ENCODE data around the gene PCSK6.
"Not testable (repeated sequence)": the region's sequence is repeated elsewhere in the genome, so short reads cannot be mapped to it uniquely, and the experiment has no call there.

The PCSK6 gene

DNA sequence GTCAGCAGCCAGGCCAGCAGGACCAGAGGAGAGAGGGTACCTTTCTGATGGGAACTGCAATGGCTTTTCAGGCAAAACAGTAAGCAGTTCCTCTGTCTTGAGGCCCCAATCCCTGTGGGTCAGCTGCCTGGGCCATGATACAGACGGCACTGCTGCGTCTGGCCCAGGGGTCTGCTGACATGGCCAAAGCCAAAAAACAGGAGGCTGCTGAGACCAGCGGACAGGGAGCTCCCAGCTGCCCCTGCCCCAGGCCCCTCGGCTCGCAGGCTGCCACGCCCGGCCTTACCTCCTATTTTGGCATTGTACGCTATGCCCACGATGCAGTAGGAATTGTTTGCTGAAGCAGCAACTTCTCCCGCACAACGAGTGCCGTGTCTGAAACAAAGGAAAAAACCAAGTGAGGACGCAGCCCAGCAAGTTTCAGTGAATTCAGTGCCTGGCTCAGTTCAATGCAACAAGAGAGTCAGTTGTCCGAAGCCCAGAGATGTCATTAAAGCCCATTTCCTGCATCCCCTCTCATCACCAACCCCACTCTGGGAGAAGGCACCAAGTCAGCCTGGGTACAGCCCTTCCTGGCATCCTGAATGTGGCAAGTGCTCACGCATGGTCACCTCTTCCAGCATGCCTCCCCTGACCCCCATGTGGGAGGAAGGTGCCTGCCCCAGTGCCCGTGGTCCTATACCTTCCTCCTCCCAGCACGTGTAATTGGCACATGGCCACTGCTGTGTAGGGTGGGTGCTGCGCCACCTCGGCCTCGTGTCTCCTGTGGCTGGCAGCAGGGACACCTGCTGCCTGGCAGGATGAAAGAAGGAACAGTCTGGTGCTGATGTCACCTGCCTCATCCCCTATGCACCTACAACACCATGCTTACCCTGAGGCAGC lies 61.7 kb downstream of the PCSK6 start:
- DNase-seq, result no peak

DNA sequence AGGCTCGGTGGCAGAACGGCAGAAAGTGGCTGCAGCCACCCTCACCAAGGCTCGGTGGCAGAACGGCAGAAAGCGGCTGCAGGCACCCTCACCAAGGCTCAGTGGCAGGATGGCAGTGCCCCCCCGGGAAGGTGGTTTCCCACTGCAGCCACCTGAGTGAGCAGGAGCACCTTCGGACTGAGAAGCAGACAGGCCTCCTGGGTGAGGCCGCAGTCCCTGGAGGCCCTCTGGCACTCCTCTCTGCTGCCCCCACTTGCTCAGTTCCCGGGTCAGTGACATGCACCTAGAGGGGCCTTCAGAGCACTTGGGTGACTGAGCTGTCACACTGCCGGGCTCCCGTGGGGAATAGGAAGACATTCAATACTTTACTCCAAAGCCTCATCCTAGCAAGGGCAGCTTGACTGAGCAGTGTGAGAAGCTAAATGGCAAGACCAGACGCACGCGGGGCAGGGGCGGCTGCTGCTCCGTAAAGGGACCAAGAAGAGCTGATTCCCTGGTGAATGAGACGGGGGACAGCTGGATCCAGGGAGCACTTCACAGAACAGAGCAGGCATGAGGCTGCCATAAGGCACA lies 62.7 kb downstream of the PCSK6 start:
- DNase-seq, result no peak

DNA sequence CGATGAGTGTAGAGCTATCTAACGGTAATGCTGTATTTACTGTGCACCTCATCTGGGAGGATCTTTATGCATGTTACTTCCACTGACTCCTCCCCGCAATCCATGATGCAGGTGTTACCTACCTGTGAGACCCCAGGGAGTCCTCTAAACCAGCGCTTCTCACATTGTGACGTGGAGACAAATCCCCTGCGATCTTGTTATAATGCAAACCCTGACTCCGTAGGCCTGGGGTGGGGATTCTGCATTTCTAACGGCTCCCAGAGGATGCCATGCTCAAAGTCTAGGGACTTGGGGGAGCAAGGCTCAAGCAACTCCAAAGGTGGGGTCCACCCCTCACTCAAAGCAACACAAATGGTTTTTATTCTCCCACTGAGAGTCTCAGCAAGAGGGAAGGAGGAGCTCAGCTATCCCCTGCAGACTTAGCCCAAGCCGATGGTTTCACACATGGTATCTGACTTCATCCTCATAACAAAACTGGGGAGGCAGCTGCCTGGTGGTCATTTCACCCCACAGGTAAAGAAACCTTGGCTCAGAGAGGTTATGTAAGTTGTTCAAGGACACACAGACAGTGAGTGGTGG lies 63.6 kb downstream of the PCSK6 start:
- no peak for DNase-seq

DNA sequence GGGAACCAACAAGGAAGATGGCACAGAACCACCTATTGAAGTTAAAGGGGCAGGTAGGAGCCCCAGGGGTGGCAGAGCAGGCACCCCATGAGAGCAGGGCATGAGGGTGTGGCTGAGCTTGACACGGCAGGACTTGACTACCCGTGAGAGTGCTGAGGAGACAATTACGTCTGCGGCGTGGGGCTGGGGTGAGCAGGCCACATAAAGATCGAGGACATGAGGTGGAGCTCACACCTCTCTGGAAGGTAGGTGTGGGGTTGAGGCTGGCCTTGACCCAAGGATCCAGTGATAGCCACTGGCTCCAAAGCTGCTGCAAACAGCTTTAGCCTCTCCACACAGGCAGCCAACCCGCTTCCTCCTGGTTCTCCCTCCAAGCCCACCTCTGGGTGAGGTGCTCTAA lies 64.5 kb downstream of the PCSK6 start:
- no peak for DNase-seq

DNA sequence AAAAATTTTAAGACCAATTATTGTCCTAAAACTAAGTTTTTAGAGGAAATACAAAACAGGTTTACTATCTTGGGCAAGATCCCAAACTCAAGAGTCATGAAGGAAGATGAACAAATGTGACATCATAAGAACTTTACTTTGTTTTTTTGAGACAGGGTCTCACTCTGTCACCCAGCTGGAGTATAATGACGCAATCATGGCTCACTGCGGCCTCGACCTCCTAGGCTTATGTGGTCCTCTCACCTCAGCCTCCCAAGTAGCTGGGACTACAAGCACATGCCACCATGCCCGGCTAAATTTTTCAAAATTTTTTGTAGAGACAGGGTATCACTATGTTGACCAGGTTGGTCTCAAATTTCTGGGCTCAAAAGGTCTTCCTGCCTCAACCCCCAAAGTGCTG lies 69.3 kb downstream of the PCSK6 start:
- no peak for DNase-seq

DNA sequence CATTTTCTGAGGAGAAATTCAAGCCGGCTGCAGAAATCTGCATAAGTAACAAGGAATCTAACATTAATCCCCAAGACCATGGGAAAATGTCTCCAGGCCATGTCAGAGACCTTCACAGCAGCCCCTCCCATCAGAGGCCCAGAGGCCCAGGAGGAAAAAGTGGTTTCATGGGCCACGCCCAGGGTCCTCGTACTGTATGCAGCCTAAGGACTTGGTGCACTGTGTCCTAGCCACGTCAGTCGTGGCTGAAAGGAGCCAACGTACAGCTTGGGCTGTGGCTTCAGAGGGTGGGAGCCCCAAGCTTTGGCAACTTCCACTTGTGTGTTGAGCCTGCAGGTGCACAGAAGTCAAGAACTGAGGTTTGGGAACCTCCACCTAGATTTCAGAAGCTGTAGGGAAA lies 73.0 kb downstream of the PCSK6 start:
- not testable (repeated sequence) for DNase-seq

DNA sequence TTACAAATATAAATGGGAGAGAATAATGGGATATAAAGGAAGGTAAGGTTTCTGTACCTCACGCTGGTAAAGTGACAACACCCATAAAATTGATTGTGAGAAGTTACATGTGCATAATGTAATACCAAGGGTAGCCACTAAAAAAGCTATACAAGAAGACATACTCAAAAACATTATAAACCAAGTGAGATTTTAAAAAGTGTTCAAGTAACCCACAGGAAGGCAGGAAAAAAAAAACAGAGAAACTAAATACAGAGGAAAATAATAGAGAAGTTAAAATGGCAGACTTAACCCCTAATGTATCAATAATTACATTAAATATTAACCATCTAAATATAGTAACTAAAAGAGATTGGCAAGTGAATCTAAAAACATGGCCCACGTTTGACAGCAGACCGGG lies 76.3 kb downstream of the PCSK6 start:
- DNase-seq, result no peak

DNA sequence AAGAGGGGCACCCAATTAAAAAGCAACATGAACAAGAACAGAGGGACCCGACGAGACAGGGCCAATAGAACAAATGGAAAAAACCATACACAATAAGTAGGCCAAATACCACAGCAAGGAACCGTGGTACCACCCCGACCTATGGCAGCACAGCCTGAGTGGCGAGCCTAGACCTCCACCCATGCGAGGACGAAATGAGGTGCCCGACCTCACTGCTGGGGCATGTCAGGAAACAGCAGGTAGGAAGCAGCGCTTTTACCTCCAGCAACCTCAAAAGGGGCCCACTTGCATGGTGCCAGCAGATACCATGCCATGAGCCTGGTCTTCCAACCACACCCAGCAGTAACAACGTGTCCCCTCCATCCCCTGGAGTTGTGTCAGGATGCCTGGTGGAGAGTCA lies 77.9 kb downstream of the PCSK6 start:
- no peak for DNase-seq

DNA sequence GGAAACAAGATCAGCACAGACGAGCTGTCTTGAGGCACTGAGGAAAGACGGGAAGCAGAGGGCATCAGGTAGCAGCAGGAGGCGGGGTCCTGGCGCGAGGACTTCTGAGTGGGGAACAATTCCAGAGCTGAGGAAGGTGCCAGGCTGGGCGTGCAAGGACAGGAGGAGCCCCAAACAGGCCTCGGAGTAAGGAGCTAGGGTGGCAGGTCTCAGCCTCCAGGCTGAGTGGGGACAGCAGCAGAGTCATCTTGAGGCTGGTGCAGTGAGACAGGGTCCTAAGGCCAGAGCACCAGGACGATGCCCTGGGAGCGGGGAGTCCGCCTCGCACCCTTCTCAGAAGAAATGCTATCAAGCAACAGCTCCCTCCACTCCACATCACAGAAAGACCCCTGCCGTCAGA lies 78.4 kb downstream of the PCSK6 start:
- no peak for DNase-seq

DNA sequence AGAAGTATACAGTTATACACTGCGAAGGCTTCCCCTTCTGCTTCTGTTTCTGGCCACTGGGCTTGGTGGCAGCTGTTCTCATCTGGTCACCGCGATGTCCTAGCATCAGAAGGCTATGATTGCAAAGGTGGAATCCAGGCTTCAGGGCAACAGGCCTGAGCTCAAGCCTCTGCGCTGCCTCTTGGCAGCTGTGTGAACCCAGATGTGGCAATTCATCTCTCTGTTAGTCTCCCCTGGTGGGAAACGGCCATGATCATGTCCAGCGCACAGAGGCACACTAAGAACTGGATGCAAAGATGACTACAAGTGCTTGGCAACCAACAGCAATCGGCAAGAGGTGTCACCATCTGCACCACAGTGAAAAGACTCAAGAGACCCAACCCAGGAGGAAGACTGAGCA lies 78.9 kb downstream of the PCSK6 start:
- no peak for DNase-seq

DNA sequence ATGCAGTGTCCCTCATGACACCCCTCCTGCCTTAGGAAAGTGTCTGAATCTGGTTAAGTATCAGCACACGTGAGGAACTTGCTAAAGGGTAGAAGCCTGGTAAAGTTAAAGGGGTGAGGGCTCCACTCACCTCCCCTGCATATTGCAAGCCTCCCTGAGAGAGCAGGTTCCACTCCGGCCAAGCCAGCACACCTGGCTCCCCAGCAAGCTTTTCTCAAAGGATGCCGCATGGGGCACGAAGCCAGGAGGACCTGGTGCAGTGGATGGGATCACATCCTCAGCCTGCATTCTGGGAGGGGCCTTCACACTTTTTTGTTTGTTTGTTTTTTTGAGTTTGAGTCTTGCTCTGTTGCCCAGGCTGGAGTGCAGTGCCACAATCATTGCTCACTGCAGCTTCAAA lies 79.9 kb downstream of the PCSK6 start:
- DNase-seq, result no peak

DNA sequence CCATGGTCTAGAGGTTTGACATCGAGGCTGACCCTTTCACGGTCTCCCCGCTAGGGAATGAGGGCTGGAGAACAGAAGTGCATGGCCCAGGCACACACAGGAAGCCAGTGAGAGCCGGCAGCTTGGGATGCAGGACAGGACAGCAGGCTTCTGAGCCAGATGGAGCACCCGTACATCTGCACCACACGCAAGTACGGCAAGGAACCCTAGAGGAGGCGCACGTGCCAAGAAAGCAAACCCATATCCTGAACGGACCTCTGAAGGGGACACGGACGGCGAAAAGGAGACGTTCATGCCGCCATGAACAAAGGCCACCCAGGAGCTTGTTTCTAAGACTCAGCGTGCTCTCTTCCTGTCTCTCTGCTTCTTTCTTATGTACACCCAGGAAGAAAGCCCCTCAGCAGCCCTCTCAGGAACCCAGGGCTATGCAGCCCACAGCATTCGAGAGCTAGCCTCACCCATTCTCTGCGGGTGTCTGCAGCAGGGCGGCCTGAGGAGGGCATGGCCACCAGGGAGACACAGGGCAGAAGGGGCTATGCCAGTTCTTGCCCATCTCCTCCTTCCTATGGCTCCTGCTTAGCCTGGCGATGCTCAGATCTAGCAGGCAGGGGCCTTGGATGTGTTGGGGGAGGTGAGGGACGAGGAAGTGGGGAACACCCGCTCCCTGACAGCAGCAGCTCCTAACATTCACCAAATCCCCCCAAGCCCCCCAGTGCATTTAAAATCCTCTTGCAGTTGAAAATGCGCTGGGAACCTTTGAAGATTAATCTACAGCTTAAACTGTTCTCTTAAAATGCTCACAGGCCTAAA lies 81.3 kb downstream of the PCSK6 start:
- DNase-seq, result no peak

DNA sequence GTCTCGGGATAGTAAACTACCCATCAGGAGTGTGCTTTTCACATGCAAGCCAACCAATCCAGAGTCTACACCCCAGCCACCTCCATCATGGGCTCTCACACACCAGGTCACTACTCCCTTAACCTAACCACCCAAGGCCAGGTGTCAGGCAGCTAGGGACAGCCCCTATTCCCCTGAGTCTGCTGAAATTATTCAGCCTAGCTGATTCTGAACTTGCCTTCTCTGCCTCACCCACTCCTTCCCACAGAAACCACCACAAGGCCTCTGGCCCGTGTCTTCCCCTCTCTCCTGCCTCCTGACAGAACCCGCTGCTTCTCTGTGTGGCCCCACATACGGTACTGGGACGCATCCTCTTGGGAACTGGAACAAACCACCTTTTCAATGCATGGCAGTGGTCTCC lies 82.1 kb downstream of the PCSK6 start:
- peak in 1 of 2 donors; percentile 8 for DNase-seq

DNA sequence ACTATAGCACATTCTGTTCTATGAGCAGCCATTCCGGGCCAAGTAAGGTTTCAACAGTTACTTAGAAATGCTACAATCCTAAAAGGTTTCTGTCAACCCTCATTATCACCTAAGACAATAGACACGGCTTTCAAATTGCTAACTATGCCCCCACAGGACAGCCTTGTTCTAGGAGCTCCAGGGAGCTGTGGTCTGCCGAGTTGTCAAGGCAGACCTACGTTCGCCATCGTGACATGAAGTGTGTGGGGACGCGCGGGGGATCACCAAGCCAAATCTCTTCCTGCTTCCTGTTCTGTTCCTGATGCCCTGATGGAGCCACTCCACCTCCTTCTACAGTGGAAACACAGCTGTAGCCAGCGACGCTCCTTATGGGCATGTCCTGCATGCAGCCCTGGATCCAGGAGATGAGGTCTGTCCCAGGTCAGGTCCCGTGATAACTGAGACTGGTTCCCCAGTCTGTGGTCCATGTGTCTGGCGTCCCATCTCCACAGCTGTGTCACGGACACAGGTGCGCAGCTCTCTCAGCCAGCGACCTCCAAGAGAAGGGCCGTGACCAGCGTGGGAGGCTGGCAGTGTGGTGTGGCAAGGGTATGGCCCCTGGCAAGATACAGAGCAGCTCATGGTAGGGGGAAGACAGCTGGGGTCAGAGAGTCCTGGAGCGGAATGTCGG lies 82.8 kb downstream of the PCSK6 start:
- DNase-seq, result no peak

DNA sequence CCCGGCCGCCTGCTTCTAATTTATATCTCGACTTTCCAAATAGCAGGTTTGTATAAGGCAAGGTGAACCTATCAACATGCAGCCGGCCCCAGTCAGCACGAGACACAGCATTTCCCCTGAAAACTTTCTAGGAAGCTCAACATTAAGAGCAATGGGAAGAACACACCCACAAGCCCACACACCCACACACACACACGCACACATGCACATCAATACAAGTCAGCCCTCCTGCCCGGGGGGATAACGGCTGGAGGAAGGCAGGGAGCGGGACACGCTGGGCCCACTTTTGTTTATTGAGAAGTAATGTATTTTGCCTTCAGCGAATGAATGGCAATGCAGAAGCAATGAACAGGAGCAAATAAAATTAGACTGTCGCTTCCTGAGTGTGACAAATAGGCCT lies 83.5 kb downstream of the PCSK6 start:
- no peak for DNase-seq

DNA sequence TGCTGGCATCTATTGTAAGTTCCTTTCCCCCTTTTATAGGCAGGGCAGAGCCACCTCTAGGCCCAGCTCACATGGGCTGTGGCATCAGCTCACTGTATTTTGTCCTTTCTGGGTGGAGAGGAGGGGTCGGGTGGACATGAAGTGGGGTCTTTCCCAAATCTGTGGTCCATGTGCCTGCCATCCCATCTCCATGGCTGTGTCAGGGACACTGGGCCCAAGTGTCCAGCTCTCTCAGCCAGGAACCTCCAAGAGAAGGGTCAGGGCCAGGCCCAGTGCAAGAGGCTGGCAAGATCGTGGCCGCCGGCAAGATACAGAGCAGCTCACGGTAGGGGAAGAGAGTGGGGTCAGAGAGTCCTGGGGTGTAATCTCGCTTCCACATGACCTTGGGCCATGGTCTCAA lies 85.3 kb downstream of the PCSK6 start:
- DNase-seq, result no peak

DNA sequence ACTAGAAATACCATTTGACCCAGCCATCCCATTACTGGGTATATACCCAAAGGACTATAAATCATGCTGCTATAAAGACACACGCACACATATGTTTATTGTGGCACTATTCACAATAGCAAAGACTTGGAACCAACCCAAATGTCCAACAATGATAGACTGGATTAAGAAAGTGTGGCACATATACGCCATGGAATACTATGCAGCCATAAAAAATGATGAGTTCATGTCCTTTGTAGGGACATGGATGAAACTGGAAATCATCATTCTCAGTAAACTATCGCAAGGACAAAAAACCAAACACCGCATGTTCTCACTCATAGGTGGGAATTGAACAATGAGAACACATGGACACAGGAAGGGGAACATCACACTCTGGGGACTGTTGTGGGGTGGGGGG lies 86.6 kb downstream of the PCSK6 start:
- DNase-seq, result not testable (repeated sequence)

DNA sequence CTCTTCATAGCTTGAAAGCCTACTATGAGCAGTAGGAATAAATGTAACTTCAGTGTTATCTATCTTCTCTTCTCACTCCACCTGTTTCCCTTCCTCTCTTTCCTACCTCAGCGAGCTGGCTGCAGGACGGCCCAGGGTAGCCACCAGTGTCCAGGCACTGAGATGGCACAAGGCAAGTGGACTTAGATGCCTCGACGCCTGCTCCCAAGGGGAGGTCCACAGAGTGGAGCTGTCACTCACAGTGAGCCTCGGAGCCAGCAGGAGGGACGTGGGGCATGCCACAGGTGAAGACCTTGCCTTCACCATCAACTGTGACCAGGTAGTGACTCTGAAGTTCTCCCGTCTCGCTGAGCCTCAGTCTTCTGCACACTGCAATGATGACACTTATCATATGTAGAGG lies 88.2 kb downstream of the PCSK6 start:
- DNase-seq, result no peak

DNA sequence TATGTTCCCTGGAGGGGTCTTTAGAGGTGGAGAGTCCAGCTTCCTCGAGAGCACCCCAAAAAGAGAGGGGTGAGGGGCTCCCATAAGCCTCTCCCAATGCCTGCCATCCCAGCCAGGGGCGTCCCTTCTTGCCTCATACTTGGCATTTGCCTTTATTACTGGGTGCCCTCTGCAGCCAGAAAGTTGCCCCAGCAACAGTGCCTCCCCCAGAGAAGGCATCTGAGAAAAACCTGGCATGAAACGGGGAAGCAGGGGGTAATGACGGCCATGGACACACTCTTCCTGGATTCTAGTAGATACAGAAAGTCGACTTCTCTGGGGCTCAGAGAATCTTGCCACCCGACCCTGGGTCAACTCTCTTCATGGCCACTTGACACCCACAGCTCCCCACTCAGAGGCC lies 90.1 kb downstream of the PCSK6 start:
- no peak for DNase-seq

DNA sequence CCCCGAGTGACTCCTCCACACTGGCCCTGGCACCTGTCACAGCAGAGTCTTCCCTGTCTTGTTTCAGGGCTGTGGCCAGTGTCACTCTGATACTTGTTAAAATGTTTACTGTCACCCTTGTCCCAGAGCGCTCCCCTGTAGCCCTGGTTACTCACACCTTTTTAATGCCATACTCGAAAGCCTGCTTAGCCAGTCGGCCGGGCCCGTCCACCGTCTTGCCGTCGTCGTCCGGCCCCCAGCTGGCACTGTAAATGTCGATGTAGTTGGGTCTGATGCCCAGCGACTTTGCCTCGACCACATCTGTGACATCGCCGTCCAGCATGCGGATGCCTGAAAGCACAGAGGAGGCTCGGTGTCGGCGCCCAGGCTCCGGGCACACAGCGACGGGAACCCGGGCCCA lies 91.3 kb downstream of the PCSK6 start:
- DNase-seq, result no peak

DNA sequence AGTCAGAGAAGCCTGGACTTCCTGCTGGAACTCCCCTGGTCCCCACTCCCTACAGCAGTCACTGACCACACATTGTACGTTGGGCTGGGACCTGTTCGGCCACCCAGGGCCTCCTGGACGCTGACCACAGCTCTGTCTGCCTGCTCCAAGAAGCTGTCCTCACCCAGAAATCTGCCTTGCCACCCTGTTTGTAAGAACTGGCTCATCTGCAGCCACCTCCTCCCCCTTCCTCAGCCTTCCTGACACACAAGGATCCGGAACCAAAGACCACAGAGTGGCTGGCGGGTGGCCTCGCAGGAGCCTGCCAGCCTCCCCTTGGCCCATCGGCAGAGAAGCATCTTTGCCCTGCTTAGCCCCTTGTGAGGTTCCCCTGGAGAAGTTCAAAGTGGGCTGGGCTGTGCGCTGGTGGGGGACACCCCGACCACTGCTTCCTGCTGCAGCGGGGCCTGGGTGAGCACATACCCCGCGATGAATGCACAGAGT lies 91.9 kb downstream of the PCSK6 start:
- no peak for DNase-seq

DNA sequence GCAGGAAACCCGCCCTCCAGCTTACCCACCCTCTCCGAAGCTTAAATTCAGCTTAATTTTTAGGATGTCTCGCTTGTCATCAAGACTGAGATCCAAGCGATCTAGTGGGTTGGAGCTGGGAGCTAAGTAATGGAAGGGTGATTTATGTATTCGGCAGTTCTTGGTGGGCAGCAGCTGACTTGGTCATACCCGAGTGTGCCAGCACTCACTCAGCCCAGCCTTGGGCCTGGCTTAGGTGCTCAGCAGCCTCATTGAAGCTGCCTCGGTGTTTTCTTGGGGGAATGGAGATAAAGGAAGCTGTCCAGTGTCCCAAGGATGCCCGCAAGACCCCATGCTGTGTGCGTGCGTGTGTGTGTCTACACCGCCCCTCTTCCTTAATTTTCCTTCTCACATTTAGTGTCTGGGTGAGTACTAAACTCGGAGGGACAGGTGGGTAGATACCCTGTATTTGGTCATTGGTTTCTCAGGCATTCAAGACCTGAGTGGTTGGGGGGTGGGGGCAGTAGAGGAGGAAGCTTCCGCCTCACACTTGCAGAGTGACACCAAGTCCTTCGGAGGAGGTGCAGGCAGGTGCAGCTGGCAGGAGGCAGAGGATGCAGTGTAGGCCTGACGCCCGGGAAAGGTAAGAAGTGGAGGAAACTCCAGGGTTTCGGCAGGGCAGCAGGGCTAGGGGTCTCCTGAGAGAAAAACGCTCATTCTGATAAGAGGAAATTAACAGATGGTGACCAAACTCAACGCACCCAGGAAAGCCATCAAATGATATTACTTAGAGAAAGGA lies 92.8 kb downstream of the PCSK6 start:
- DNase-seq, result no peak
